SK-N-MC (cell line): Measurements from ENCODE around the gene KAT6B.

Experiments
- DNase-seq: peaks from one replicate; pipeline ENCODE4 v3.0.0-alpha.2; 2011; ENCODE audit warnings: low read depth, low spot score
- H3K27ac ChIP-seq: fragments of 200-600 bp; sonication (generic); 2 replicates; pipeline ENCODE4 v1.5.1; 2016; ENCODE audit warnings: mixed run types
- H3K36me3 ChIP-seq: fragments of 200-600 bp; sonication (generic); 2 replicates; pipeline ENCODE4 v1.6.1; 2017; ENCODE audit warnings: antibody characterized with exemption, low read length, mixed read lengths; ENCODE audit not compliant: insufficient read depth
- H3K4me3 ChIP-seq: fragments of 200-600 bp; sonication (generic); 2 replicates; pipeline ENCODE4 v1.5.1; 2016
- H3K9ac ChIP-seq: fragments of 200-600 bp; sonication (generic); 2 replicates; pipeline ENCODE4 v1.8.0; 2017; ENCODE audit warnings: mixed run types, mixed read lengths; ENCODE audit not compliant: insufficient read length
- H3K9me3 ChIP-seq: fragments of 200-600 bp; sonication (generic); 2 replicates; pipeline ENCODE4 v1.6.1; 2017; ENCODE audit warnings: low read depth, mild to moderate bottlenecking, antibody characterized with exemption, low read length, moderate library complexity, mixed read lengths
- EZH2 ChIP-seq: fragments of 200-600 bp; sonication (generic); IDR thresholded peaks from one replicate; pipeline ENCODE4 v1.6.1; 2017; ENCODE audit warnings: antibody characterized with exemption
- FOXP2 ChIP-seq: optimal IDR thresholded peaks from 2 replicates; pipeline ENCODE3; 2011; ENCODE audit warnings: mild to moderate bottlenecking, moderate library complexity; ENCODE audit not compliant: insufficient read depth; ENCODE audit errors: extremely low read length, control extremely low read depth
- POLR2AphosphoS5 ChIP-seq: IDR thresholded peaks from 2 replicates; pipeline ENCODE4 v1.6.1; 2012; ENCODE audit warnings: mild to moderate bottlenecking, low read depth, low read length, borderline replicate concordance

The KAT6B gene

GRCh38 chr10:75033399-75034130, 207.2 kb downstream of the KAT6B start:
- DNase-seq, result no peak
- Histone ChIP-seq H3K9ac (no peak overlapping the region), H3K4me3 (no peak overlapping the region), H3K27ac (no peak overlapping the region), H3K36me3 (no peaks in the 10 kb centered on the region), H3K9me3 (no peaks in the 10 kb centered on the region)
- TF ChIP-seq POLR2AphosphoS5 (no peak), FOXP2 (no peak), EZH2 (no peak)

DNA sequence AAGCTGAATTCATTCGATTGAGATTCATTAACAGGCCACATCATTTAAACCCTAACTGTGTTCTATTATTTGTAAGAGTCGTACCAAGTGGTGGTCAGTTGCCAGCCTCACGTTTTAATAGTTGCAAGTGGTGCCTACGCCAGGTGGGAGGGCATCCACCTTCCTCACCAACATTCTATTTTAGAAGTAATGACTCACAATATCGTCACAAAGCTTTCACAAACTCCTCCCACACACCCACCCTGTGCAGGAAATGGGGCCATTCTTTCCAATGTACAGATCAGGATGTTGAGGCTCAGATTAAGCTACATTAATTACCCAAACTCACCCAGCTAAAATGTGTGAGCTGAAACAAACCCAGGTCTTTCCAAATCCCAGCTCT, 207.7 kb downstream of the KAT6B start:
- DNase-seq, result no peak
- Histone ChIP-seq H3K9me3 (no peaks in the 10 kb centered on the region), H3K9ac (no peak overlapping the region), H3K4me3 (no peak overlapping the region), H3K36me3 (no peaks in the 10 kb centered on the region), H3K27ac (no peak overlapping the region)
- TF ChIP-seq EZH2 (no peak), FOXP2 (no peak), POLR2AphosphoS5 (no peak)

GRCh38 chr10:75034714-75035258, 208.4 kb downstream of the KAT6B start:
- Histone ChIP-seq H3K36me3 (no peaks in the 10 kb centered on the region), H3K9ac (no peak overlapping the region), H3K4me3 (no peak overlapping the region), H3K27ac (no peak overlapping the region), H3K9me3 (no peaks in the 10 kb centered on the region)
- no peak for TF ChIP-seq POLR2AphosphoS5
- TF ChIP-seq EZH2, result no peak
- no peak for TF ChIP-seq FOXP2
- no peak for DNase-seq

DNA sequence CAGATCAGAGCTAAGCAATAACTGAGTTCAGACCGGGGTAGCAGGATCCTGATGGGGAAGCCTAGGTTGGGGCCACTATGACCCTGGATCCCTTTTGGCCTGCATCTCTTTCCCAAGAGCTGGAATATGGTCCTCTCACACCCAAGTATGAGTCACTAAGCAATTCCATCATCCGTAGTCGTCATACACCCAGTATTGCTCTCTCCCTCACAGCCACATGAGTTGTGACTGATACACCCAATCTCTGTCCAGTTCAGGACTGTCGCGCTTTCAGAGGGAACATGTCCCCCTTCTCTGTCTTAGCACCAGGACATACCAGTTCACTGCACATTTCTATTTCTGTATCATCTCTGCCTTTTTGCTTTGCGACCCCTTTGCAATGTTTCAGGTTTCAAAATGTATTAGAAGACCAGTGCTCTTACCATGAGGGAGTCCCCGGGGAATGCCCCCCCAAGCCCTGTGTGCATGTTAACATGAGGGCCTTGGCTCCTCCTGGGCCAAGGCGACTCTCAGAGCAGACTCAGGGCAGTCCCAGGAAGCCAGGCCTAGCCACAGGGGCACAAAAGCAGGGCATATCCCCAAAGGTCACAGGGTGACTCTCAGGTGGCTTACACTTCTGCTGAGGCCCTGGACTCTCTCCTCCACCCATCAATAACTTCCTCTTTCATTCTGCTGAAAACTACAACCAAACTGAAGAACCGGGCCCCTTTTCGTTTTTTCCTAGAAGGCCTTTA, 209.7 kb downstream of the KAT6B start:
- DNase-seq, result no peak
- Histone ChIP-seq H3K9me3 (no peaks in the 10 kb centered on the region), H3K4me3 (no peak overlapping the region), H3K27ac (no peak overlapping the region), H3K36me3 (no peaks in the 10 kb centered on the region), H3K9ac (no peak overlapping the region)
- TF ChIP-seq FOXP2, result no peak
- no peak for TF ChIP-seq POLR2AphosphoS5
- TF ChIP-seq EZH2, result no peak

DNA sequence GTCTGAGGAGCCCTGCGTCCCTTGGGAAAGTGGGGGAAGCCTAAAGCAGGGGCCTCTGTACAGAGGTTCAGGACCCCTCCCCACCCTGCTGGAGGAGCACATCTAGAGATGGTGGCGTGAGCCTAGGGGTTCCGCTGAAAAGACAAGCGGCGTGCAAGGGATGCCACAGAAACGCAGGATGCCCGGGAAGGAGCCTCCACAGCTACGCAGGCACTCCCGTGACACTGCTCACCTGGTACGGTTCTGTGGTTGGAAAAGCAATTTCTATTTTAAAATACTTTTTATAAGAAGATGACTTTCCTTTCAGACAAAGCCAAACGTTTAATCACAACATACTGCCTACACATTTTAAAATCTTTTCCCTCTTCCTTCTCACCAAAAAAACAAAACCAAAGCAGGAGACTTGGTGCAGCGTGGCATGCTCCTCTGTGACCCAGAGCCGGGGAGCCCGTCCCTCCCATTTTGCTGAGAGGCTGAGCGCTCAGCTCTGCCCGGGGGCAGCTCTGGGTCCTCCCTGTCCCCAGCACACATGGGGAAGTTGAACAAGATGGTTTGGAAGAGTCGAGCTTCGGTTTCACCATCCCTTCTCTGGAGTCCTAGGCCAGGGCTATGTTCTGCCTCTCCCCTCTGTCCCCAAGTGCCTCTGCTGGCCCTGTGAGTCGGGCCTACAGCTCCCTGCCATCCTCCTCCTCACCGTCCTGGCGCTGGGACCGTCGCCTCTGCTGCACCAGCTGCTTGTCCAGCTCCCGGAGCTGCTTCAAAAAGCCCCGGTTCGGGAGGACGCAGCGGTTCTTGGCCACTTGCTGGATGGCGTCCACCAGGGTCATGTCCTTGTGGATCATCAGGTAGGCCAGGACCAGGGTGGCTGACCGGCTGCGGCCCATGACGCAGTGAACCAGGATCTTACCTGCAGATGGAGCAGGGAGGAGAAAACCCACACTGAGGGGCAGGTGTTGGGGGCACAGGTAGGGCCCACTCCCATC, 211.1 kb downstream of the KAT6B start:
- Histone ChIP-seq H3K4me3 (no peak overlapping the region), H3K27ac (no peak overlapping the region), H3K9me3 (no peaks in the 10 kb centered on the region), H3K36me3 (no peaks in the 10 kb centered on the region), H3K9ac (no peak overlapping the region)
- no peak for DNase-seq
- TF ChIP-seq FOXP2 (no peak), EZH2 (no peak), POLR2AphosphoS5 (no peak)

DNA sequence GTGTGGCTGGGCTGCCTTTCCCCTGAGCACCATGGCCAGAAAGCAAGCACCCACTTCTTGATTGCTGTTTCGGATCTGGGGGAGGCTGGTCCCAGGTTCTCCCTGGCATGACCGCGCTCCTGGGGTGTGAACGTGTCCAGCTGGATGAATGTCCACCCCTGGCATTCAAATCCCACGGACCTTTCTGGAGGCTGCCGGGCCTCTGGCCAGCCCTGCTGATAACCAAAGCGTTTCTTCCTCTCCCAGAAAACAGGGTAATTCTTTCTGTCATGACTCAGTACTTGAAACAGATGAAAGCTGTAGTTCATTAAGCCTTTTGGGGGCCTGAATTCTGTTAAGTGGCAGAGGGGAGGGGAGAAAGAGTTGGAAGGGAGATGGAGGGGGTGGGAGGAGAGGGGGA, 211.9 kb downstream of the KAT6B start:
- no peak overlapping the region for H3K27ac ChIP-seq
- no peak overlapping the region for H3K9ac ChIP-seq
- no peak overlapping the region for H3K4me3 ChIP-seq
- no peak for DNase-seq
- no peaks in the 10 kb centered on the region for H3K9me3 ChIP-seq
- TF ChIP-seq FOXP2, result no peak
- no peak for TF ChIP-seq EZH2
- TF ChIP-seq POLR2AphosphoS5, result no peak
- H3K36me3 ChIP-seq, result no peaks in the 10 kb centered on the region

DNA sequence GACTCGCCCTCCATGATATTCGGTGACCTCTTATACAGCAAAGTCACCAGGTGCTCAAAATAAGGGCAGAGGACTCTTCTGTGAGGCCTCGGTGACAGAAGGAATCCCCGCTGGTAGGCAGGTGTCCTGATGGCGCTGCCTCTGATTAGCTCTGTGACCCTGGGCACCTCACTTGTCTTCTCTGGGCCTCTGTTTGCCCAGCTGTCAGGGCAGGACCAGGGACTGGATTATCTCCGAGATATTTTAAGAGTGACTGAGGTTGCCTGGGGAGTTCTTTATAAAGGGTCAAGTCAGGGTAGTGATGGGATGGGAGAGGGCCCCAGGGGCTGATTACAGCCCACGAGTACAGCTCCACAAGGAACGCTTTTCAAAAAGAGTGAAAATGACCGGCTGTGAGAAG, 214.2 kb downstream of the KAT6B start:
- Histone ChIP-seq H3K9ac (no peak overlapping the region), H3K27ac (no peak overlapping the region), H3K9me3 (no peaks in the 10 kb centered on the region), H3K36me3 (no peaks in the 10 kb centered on the region), H3K4me3 (no peak overlapping the region)
- no peak for TF ChIP-seq POLR2AphosphoS5
- TF ChIP-seq FOXP2, result no peak
- TF ChIP-seq EZH2, result no peak
- DNase-seq, result no peak
